HepG2 (cell line): ENCODE data around the gene TXNRD2. TPM values are rescaled to one million over a fixed set of nuclear protein-coding genes. Genes with fewer than 3 reads are reported as not detected.
A peak's percentile ranks its signal among the peaks of the same experiment; 100 is the strongest.

Experiments used
- ARID4A ChIP-seq: sonication (generic); formaldehyde crosslinking; IDR thresholded peaks from 2 replicates; pipeline ENCODE4 v1.5.0; 2020; ENCODE audit warnings: mild to moderate bottlenecking, missing genetic modification reagents, borderline replicate concordance
- ARNTL ChIP-seq: sonication (generic); formaldehyde crosslinking; IDR thresholded peaks from 2 replicates; pipeline ENCODE4 v1.4.0; 2020; ENCODE audit warnings: mild to moderate bottlenecking, missing genetic modification reagents
- ATF1 ChIP-seq: IDR thresholded peaks from 2 replicates; pipeline ENCODE4 v1.6.1; 2016; ENCODE audit warnings: mild to moderate bottlenecking, control low read depth
- ATF7 ChIP-seq, 2 experiments: fragments of 450-650 bp in 1 of 2; sonication (generic) in 1 of 2; formaldehyde crosslinking in 1 of 2; IDR thresholded peaks; 2 replicates each; pipeline versions ENCODE4 v1.4.0 to v1.6.1; 2016 to 2020; ENCODE audit warnings: antibody characterized with exemption in 1 of 2, mild to moderate bottlenecking in 1 of 2, missing genetic modification reagents in 1 of 2
- CENPT ChIP-seq: sonication (generic); formaldehyde crosslinking; IDR thresholded peaks from 2 replicates; pipeline ENCODE4 v1.8.0; 2022; ENCODE audit warnings: low read depth, mild to moderate bottlenecking, moderate library complexity, missing genetic modification reagents
- DPF2 ChIP-seq: sonication (generic); formaldehyde crosslinking; IDR thresholded peaks from 2 replicates; pipeline ENCODE4 v1.4.0; 2020; ENCODE audit warnings: mild to moderate bottlenecking, low read depth, missing genetic modification reagents, borderline replicate concordance
- FOXK1 ChIP-seq: sonication (generic); formaldehyde crosslinking; IDR thresholded peaks from 2 replicates; pipeline ENCODE4 v1.4.0; 2020; ENCODE audit warnings: low read depth, missing genetic modification reagents, borderline replicate concordance
- IRF2 ChIP-seq: IDR thresholded peaks from 2 replicates; pipeline ENCODE4 v1.6.1; 2018; ENCODE audit warnings: missing genetic modification reagents, missing compliant biosample characterization
- KLF12 ChIP-seq: sonication (generic); formaldehyde crosslinking; IDR thresholded peaks from 2 replicates; pipeline ENCODE4 v1.4.0; 2020; ENCODE audit warnings: missing genetic modification reagents, borderline replicate concordance
- KMT2B ChIP-seq: IDR thresholded peaks from 2 replicates; pipeline ENCODE4 v1.6.1; 2016; ENCODE audit warnings: missing genetic modification reagents, missing compliant biosample characterization
- MBNL3 ChIP-seq: fragments of 250-450 bp; sonication (Bioruptor Pico); conservative IDR thresholded peaks from 2 replicates; pipeline ENCODE4 v1.8.0; 2022; ENCODE audit warnings: mild to moderate bottlenecking, inconsistent platforms
- ONECUT2 ChIP-seq: sonication (generic); formaldehyde crosslinking; IDR thresholded peaks from 2 replicates; pipeline ENCODE4 v1.4.0; 2020; ENCODE audit warnings: missing genetic modification reagents
- STAG1 ChIP-seq: sonication (generic); formaldehyde crosslinking; IDR thresholded peaks from 2 replicates; pipeline ENCODE4 v1.4.0; 2020; ENCODE audit warnings: missing genetic modification reagents
- ZNF180 ChIP-seq: sonication (generic); formaldehyde crosslinking; IDR thresholded peaks from 2 replicates; pipeline ENCODE4 v1.4.0; 2020; ENCODE audit warnings: low read depth, missing genetic modification reagents, borderline replicate concordance
- ZNF230 ChIP-seq: sonication (generic); formaldehyde crosslinking; IDR thresholded peaks from 2 replicates; pipeline ENCODE4 v1.4.0; 2020; ENCODE audit warnings: mild to moderate bottlenecking, missing genetic modification reagents
- ZNF24 ChIP-seq: fragments of 450-650 bp; IDR thresholded peaks from 2 replicates; pipeline ENCODE4 v1.6.1; 2017; ENCODE audit warnings: antibody characterized with exemption, mild to moderate bottlenecking
- ZNF256 ChIP-seq: sonication (generic); formaldehyde crosslinking; conservative IDR thresholded peaks from 2 replicates; pipeline ENCODE4 v1.4.0; 2020; ENCODE audit warnings: missing genetic modification reagents
- ZNF292 ChIP-seq: sonication (generic); formaldehyde crosslinking; IDR thresholded peaks from 2 replicates; pipeline ENCODE4 v1.8.1; 2022; ENCODE audit warnings: mild to moderate bottlenecking, low read depth, missing genetic modification reagents, borderline replicate concordance
- ZNF510 ChIP-seq: sonication (generic); formaldehyde crosslinking; IDR thresholded peaks from 2 replicates; pipeline ENCODE4 v1.4.0; 2020; ENCODE audit warnings: low read depth, mild to moderate bottlenecking, missing genetic modification reagents
- ZNF674 ChIP-seq: sonication (generic); formaldehyde crosslinking; IDR thresholded peaks from 2 replicates; pipeline ENCODE4 v1.5.0; 2020; ENCODE audit warnings: low read depth, mild to moderate bottlenecking, missing genetic modification reagents
- ZNF7 ChIP-seq: IDR thresholded peaks from 2 replicates; pipeline ENCODE4 v1.6.1; 2016; ENCODE audit warnings: missing biosample characterization, missing genetic modification reagents
- ZNF775 ChIP-seq: sonication (generic); formaldehyde crosslinking; IDR thresholded peaks from 2 replicates; pipeline ENCODE4 v1.4.0; 2020; ENCODE audit warnings: missing genetic modification reagents, mild to moderate bottlenecking, moderate library complexity, borderline replicate concordance
- ZNF878 ChIP-seq: sonication (generic); formaldehyde crosslinking; IDR thresholded peaks from 2 replicates; pipeline ENCODE4 v1.8.1; 2023; ENCODE audit warnings: mild to moderate bottlenecking, missing genetic modification reagents, moderate library complexity
- polyA plus RNA-seq, 8 experiments: library from polyadenylated mRNA; depleted of rRNA in 3 of 8; stranded (reverse) in 7 of 8; unstranded in 1 of 8; fragments of >200 nt; fragmentation: Illumina TruSeq in 4 of 8; extraction: Trizol in 4 of 8; gene quantifications; 2 replicates each; pipeline versions ENCODE4 v1.2.1 to v1.2.3, GENCODE V29; 2011 to 2016; ENCODE audit warnings: low read depth in 4 of 8, missing spikeins in 1 of 8, mixed read lengths in 1 of 8; ENCODE audit not compliant: insufficient read depth in 1 of 8
- total RNA-seq, 5 experiments: library from RNA; depleted of rRNA; stranded (reverse); fragments of >200 nt; fragmentation: Illumina TruSeq; extraction: Trizol; gene quantifications; 2 replicates each; pipeline ENCODE4 v1.2.3, GENCODE V29; 2016; ENCODE audit warnings: low read depth in 1 of 5
- TF ChIP-seq, protein P1 (sequence below): sonication (generic); formaldehyde crosslinking; IDR thresholded peaks from 2 replicates; pipeline ENCODE4 v1.8.1; 2022; ENCODE audit warnings: low read depth, mild to moderate bottlenecking, missing genetic modification reagents

TXNRD2 gene
- total and polyA plus RNA-seq, 2 of the 13 experiments (the other 11 are each of a cell fraction or from before 2014, with no cell fraction given) = 17.5 to 18.6 TPM

- TF ChIP-seq ZNF230 (CRISPR knock-in tag) (no peak), ZNF256 (no peak), ZNF292 (CRISPR knock-in tag) (peak; percentile 25; the same call in 1 of the 2 replicates), ZNF7 (CRISPR knock-in tag) (no peak), DPF2 (peak; percentile 54; the same call in 1 of the 2 replicates), CENPT (CRISPR knock-in tag) (no peak), IRF2 (peak; percentile 71), ZNF180 (CRISPR knock-in tag) (no peak), ONECUT2 (CRISPR knock-in tag) (no peak), ATF1 (CRISPR knock-in tag) (no peak), KLF12 (CRISPR knock-in tag) (peak; percentile 46; the same call in 1 of the 2 replicates), KMT2B (CRISPR knock-in tag) (no peak), ARID4A (CRISPR knock-in tag) (peak; percentile 61; the same call in 1 of the 2 replicates), ARNTL (CRISPR knock-in tag) (no peak), FOXK1 (peak; percentile 40; the same call in 1 of the 2 replicates), ZNF674 (CRISPR knock-in tag) (no peak), STAG1 (CRISPR knock-in tag) (peak; percentile 42), ATF7 (IDR thresholded peaks at IDR 0.05) (no peak), ATF7 (CRISPR knock-in tag; IDR thresholded peaks at IDR 0.05) (no peak), ZNF510 (CRISPR knock-in tag) (no peak), MBNL3 (CRISPR knock-in tag) (no peak), ZNF775 (no peak), ZNF24 (no peak), ZNF878 (0 out of 2 replicates have a peak, but pooled peaks have one; percentile 46)
- TF ChIP-seq, protein P1, sequence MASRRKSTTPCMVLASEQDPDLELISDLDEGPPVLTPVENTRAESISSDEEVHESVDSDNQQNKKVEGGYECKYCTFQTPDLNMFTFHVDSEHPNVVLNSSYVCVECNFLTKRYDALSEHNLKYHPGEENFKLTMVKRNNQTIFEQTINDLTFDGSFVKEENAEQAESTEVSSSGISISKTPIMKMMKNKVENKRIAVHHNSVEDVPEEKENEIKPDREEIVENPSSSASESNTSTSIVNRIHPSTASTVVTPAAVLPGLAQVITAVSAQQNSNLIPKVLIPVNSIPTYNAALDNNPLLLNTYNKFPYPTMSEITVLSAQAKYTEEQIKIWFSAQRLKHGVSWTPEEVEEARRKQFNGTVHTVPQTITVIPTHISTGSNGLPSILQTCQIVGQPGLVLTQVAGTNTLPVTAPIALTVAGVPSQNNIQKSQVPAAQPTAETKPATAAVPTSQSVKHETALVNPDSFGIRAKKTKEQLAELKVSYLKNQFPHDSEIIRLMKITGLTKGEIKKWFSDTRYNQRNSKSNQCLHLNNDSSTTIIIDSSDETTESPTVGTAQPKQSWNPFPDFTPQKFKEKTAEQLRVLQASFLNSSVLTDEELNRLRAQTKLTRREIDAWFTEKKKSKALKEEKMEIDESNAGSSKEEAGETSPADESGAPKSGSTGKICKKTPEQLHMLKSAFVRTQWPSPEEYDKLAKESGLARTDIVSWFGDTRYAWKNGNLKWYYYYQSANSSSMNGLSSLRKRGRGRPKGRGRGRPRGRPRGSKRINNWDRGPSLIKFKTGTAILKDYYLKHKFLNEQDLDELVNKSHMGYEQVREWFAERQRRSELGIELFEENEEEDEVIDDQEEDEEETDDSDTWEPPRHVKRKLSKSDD (CRISPR knock-in tag) = no peak
Measured at GRCh38 chr22:19880786-19881569, 60.6 kb downstream of the TXNRD2 start (continued).
